GM19468 (cell line): Measurements from ENCODE around the gene ACKR3.

Experiments used
- ATAC-seq: cut with Tn5 transposase; IDR thresholded peaks from one replicate; pipeline ENCODE4 v1.9.1; 2021; ENCODE audit warnings: mild to moderate bottlenecking, moderate library complexity, moderate number of reproducible peaks; ENCODE audit not compliant: unreplicated experiment; ENCODE audit errors: extremely low read depth

ACKR3 gene

GRCh38 chr2:236569573-236569973, at the start of gene ACKR3:
ACKR3 (plus strand) TSS chr2:236569825; CDS start chr2:236580466, 10,641 bp downstream.
- peak; percentile 76 for ATAC-seq

- no peak for ATAC-seq
Observed at GRCh38 chr2:236521556-236521955, 48.1 kb upstream of the ACKR3 start.

- no peak for ATAC-seq
Observed at GRCh38 chr2:236523249-236523648, 46.4 kb upstream of the ACKR3 start.

- no peak for ATAC-seq
Observed at GRCh38 chr2:236525411-236525997, 44.1 kb upstream of the ACKR3 start.

- no peak for ATAC-seq
Observed at GRCh38 chr2:236526455-236527158, 43.0 kb upstream of the ACKR3 start.

- no peak for ATAC-seq
Observed at GRCh38 chr2:236527159-236527630, 42.4 kb upstream of the ACKR3 start.

GRCh38 chr2:236529606-236530005, 40.0 kb upstream of the ACKR3 start:
- ATAC-seq: no peak

- ATAC-seq: no peak
Observed at GRCh38 chr2:236530512-236530911, 39.1 kb upstream of the ACKR3 start.

- ATAC-seq: no peak
Observed at GRCh38 chr2:236531195-236531594, 38.4 kb upstream of the ACKR3 start.

GRCh38 chr2:236531996-236532395, 37.6 kb upstream of the ACKR3 start:
- ATAC-seq: no peak

GRCh38 chr2:236533343-236533742, 36.3 kb upstream of the ACKR3 start:
- ATAC-seq: no peak

GRCh38 chr2:236535024-236535423, 34.6 kb upstream of the ACKR3 start:
- ATAC-seq: no peak

GRCh38 chr2:236536727-236537398, 32.8 kb upstream of the ACKR3 start:
- ATAC-seq: no peak

- peak; percentile 63 for ATAC-seq
Observed at GRCh38 chr2:236538242-236538641, 31.4 kb upstream of the ACKR3 start.

- no peak for ATAC-seq
Observed at GRCh38 chr2:236541008-236541562, 28.5 kb upstream of the ACKR3 start.

- no peak for ATAC-seq
Observed at GRCh38 chr2:236544362-236544761, 25.3 kb upstream of the ACKR3 start.

- peak; percentile 44 for ATAC-seq
Observed at GRCh38 chr2:236545248-236545658, 24.4 kb upstream of the ACKR3 start.

GRCh38 chr2:236545814-236546480, 23.7 kb upstream of the ACKR3 start:
- peak; percentile 49 for ATAC-seq

GRCh38 chr2:236546561-236547002, 23.0 kb upstream of the ACKR3 start:
- no peak for ATAC-seq

GRCh38 chr2:236547725-236548124, 21.9 kb upstream of the ACKR3 start:
- ATAC-seq: no peak
